ENCODE data around the gene SFRP2.

DNA sequence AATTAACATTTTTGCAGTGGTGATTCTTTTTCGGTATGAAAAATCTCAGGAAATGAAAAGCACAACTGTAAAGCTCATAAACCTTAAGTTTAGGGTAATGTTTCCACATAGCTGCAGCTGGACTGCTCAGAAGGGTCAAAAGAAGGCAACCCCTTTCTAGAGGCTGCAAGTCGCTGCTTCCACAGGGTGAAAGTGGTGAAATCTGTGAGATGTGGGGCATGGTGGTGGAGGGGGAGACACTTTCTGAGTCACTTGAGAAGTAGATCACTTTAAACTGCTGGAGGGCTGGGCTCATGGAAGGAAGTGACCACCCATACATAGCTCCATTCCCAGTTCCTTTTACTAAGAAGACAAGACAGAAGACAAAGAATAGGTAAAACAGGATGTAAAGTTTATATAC lies 8.7 kb downstream of the SFRP2 start:
- TF ChIP-seq, protein P1, sequence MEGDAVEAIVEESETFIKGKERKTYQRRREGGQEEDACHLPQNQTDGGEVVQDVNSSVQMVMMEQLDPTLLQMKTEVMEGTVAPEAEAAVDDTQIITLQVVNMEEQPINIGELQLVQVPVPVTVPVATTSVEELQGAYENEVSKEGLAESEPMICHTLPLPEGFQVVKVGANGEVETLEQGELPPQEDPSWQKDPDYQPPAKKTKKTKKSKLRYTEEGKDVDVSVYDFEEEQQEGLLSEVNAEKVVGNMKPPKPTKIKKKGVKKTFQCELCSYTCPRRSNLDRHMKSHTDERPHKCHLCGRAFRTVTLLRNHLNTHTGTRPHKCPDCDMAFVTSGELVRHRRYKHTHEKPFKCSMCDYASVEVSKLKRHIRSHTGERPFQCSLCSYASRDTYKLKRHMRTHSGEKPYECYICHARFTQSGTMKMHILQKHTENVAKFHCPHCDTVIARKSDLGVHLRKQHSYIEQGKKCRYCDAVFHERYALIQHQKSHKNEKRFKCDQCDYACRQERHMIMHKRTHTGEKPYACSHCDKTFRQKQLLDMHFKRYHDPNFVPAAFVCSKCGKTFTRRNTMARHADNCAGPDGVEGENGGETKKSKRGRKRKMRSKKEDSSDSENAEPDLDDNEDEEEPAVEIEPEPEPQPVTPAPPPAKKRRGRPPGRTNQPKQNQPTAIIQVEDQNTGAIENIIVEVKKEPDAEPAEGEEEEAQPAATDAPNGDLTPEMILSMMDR (IDR thresholded peaks at IDR 0.05): no peak
- no peak for TF ChIP-seq POLR2A (IDR thresholded peaks at IDR 0.05)

All from body of pancreas (tissue), 4 donors.